HepG2 (cell line): ENCODE data around the gene MAIP1. TPM values are rescaled to one million over a fixed set of nuclear protein-coding genes. Genes with fewer than 3 reads are reported as not detected.

Experiments
- AGO1 ChIP-seq: fragments of 200-400 bp; formaldehyde crosslinking; IDR thresholded peaks from 2 replicates; pipeline ENCODE4 v1.6.1; 2017; ENCODE audit warnings: mild to moderate bottlenecking, low read depth, low read length, moderate library complexity; ENCODE audit not compliant: poor library complexity, severe bottlenecking
- EP300 ChIP-seq, 3 experiments: sonication (generic) in 1 of 3; formaldehyde crosslinking in 1 of 3; IDR thresholded peaks; 2 replicates each; pipeline versions ENCODE4 v1.5.1 to v1.6.1; 2011 to 2020; ENCODE audit warnings: low read depth in 2 of 3, low read length in 2 of 3, borderline replicate concordance in 1 of 3, improper control_type of control experiment in 1 of 3, mild to moderate bottlenecking in 1 of 3, missing genetic modification reagents in 1 of 3, moderate library complexity in 1 of 3
- GPN1 ChIP-seq: sonication (generic); formaldehyde crosslinking; IDR thresholded peaks from 2 replicates; pipeline ENCODE4 v1.5.1; 2020; ENCODE audit warnings: missing genetic modification reagents, borderline replicate concordance
- HOXA9 ChIP-seq: sonication (generic); formaldehyde crosslinking; IDR thresholded peaks from 2 replicates; pipeline ENCODE4 v1.8.1; 2022; ENCODE audit warnings: missing genetic modification reagents, mild to moderate bottlenecking, moderate library complexity, borderline replicate concordance
- SMAD1 ChIP-seq: sonication (generic); formaldehyde crosslinking; IDR thresholded peaks from 2 replicates; pipeline ENCODE4 v1.4.0; 2020; ENCODE audit warnings: missing genetic modification reagents, low read depth, mild to moderate bottlenecking, borderline replicate concordance
- TBP ChIP-seq: sonication (generic); formaldehyde crosslinking; IDR thresholded peaks from 2 replicates; pipeline ENCODE4 v1.5.0; 2020; ENCODE audit warnings: missing genetic modification reagents
- ZNF20 ChIP-seq: sonication (generic); formaldehyde crosslinking; IDR thresholded peaks from 2 replicates; pipeline ENCODE4 v1.4.0; 2020; ENCODE audit warnings: mild to moderate bottlenecking, moderate library complexity, missing genetic modification reagents
- ZNF24 ChIP-seq: fragments of 450-650 bp; IDR thresholded peaks from 2 replicates; pipeline ENCODE4 v1.6.1; 2017; ENCODE audit warnings: antibody characterized with exemption, mild to moderate bottlenecking
- ZNF772 ChIP-seq: sonication (generic); formaldehyde crosslinking; IDR thresholded peaks from 2 replicates; pipeline ENCODE4 v1.5.0; 2020; ENCODE audit warnings: mild to moderate bottlenecking, missing genetic modification reagents
- ZNF839 ChIP-seq: sonication (generic); formaldehyde crosslinking; IDR thresholded peaks from 2 replicates; pipeline ENCODE4 v1.4.0; 2020; ENCODE audit warnings: missing genetic modification reagents, mild to moderate bottlenecking, borderline replicate concordance
- ZSCAN21 ChIP-seq: sonication (generic); formaldehyde crosslinking; IDR thresholded peaks from 2 replicates; pipeline ENCODE4 v1.8.0; 2022; ENCODE audit warnings: mild to moderate bottlenecking, missing genetic modification reagents, moderate library complexity, borderline replicate concordance
- ZSCAN22 ChIP-seq: sonication (generic); formaldehyde crosslinking; IDR thresholded peaks from 2 replicates; pipeline ENCODE4 v1.4.0; 2020; ENCODE audit warnings: mild to moderate bottlenecking, missing genetic modification reagents
- polyA plus RNA-seq, 8 experiments: library from polyadenylated mRNA; depleted of rRNA in 3 of 8; stranded (reverse) in 7 of 8; unstranded in 1 of 8; fragments of >200 nt; fragmentation: Illumina TruSeq in 4 of 8; extraction: Trizol in 4 of 8; gene quantifications; 2 replicates each; pipeline versions ENCODE4 v1.2.1 to v1.2.3, GENCODE V29; 2011 to 2016; ENCODE audit warnings: low read depth in 4 of 8, missing spikeins in 1 of 8, mixed read lengths in 1 of 8; ENCODE audit not compliant: insufficient read depth in 1 of 8
- total RNA-seq, 5 experiments: library from RNA; depleted of rRNA; stranded (reverse); fragments of >200 nt; fragmentation: Illumina TruSeq; extraction: Trizol; gene quantifications; 2 replicates each; pipeline ENCODE4 v1.2.3, GENCODE V29; 2016; ENCODE audit warnings: low read depth in 1 of 5
- TF ChIP-seq, protein P1 (sequence below): sonication (generic); formaldehyde crosslinking; IDR thresholded peaks from 2 replicates; pipeline ENCODE4 v1.5.0; 2020; ENCODE audit warnings: mild to moderate bottlenecking, missing genetic modification reagents, borderline replicate concordance
- TF ChIP-seq, protein P2 (sequence below), 2 experiments: sonication (generic) in 1 of 2; formaldehyde crosslinking in 1 of 2; IDR thresholded peaks; 2 replicates each; pipeline versions ENCODE4 v1.6.1 to v1.9.0; 2014 to 2022; ENCODE audit warnings: antibody characterized with exemption in 1 of 2, borderline replicate concordance in 1 of 2, inconsistent platforms in 1 of 2, low read depth in 1 of 2, missing genetic modification reagents in 1 of 2
- TF ChIP-seq, protein P3 (sequence below): sonication (generic); formaldehyde crosslinking; IDR thresholded peaks from 2 replicates; pipeline ENCODE4 v1.4.0; 2020; ENCODE audit warnings: low read depth, mild to moderate bottlenecking, missing genetic modification reagents
- TF ChIP-seq, protein P4 (sequence below): sonication (generic); formaldehyde crosslinking; conservative IDR thresholded peaks from 2 replicates; pipeline ENCODE4 v1.8.0; 2022; ENCODE audit warnings: low read depth, missing genetic modification reagents

The MAIP1 gene
- total and polyA plus RNA-seq, 2 of the 13 experiments (the other 11 are each of a cell fraction or from before 2014, with no cell fraction given): 22.3 to 72.9 TPM

DNA sequence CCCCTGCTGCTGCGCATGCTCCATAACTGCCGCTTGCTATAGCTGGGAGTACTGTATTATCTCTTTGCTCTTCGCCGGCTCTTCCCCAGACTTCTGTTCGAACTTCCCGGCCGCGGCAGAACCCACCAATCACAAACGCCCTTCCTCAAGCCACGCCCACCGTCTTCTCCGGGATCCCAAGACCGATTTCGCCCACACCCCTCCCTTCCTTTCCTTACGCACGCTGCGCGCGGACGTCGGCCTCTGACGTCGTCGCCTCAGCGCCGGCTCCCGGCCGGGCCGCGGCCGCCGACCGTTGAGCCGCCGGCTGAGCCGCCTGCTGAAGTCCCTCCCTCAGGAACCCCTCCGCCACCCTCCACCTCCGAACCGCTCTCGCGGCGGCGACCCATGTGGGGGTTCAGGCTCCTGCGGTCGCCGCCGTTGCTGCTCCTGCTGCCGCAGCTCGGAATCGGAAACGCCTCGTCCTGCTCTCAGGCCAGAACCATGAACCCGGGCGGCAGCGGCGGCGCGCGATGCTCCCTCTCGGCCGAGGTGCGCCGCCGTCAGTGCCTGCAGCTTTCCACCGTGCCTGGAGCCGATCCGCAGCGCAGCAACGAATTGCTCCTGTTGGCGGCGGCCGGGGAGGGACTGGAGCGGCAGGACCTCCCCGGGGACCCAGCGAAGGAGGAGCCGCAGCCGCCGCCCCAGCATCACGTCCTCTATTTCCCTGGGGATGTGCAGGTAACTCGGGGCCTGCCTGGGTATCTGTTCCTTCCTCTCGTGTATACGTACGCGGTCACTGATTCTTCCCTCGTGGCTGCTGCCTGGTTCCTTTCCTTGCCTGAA lies 44.1 kb upstream of the MAIP1 start, which contains the start of gene C2orf69 (continued):
- TF ChIP-seq SMAD1 (peak; percentile 94), ZNF839 (CRISPR knock-in tag) (peak; percentile 91; the same call in 1 of the 2 replicates), HOXA9 (CRISPR knock-in tag) (no peak), GPN1 (CRISPR knock-in tag) (no peak), ZSCAN21 (CRISPR knock-in tag) (peak; percentile 90), ZSCAN22 (CRISPR knock-in tag) (peak; percentile 58; the same call in 1 of the 2 replicates), ZNF24 (no peak), AGO1 (peak; percentile 64), EP300 (IDR thresholded peaks at IDR 0.05; ENCODE audit: low read depth in 2 of 2, low read length in 2 of 2) (no peak; a peak in 1 of 4 replicates), EP300 (CRISPR knock-in tag; IDR thresholded peaks at IDR 0.05; ENCODE audit: borderline replicate concordance) (no peak), ZNF772 (CRISPR knock-in tag) (peak; percentile 89), TBP (CRISPR knock-in tag) (no peak), ZNF20 (CRISPR knock-in tag) (no peak)
- TF ChIP-seq, protein P1, sequence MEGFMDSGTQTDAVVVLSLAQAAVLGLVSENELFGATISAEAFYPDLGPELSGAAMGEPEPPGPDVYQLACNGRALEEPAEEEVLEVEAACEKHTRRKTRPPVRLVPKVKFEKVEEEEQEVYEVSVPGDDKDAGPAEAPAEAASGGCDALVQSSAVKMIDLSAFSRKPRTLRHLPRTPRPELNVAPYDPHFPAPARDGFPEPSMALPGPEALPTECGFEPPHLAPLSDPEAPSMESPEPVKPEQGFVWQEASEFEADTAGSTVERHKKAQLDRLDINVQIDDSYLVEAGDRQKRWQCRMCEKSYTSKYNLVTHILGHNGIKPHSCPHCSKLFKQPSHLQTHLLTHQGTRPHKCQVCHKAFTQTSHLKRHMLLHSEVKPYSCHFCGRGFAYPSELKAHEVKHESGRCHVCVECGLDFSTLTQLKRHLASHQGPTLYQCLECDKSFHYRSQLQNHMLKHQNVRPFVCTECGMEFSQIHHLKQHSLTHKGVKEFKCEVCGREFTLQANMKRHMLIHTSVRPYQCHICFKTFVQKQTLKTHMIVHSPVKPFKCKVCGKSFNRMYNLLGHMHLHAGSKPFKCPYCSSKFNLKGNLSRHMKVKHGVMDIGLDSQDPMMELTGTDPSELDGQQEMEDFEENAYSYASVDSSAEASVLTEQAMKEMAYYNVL (CRISPR knock-in tag): peak; percentile 93
- TF ChIP-seq, protein P2, sequence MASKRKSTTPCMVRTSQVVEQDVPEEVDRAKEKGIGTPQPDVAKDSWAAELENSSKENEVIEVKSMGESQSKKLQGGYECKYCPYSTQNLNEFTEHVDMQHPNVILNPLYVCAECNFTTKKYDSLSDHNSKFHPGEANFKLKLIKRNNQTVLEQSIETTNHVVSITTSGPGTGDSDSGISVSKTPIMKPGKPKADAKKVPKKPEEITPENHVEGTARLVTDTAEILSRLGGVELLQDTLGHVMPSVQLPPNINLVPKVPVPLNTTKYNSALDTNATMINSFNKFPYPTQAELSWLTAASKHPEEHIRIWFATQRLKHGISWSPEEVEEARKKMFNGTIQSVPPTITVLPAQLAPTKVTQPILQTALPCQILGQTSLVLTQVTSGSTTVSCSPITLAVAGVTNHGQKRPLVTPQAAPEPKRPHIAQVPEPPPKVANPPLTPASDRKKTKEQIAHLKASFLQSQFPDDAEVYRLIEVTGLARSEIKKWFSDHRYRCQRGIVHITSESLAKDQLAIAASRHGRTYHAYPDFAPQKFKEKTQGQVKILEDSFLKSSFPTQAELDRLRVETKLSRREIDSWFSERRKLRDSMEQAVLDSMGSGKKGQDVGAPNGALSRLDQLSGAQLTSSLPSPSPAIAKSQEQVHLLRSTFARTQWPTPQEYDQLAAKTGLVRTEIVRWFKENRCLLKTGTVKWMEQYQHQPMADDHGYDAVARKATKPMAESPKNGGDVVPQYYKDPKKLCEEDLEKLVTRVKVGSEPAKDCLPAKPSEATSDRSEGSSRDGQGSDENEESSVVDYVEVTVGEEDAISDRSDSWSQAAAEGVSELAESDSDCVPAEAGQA (IDR thresholded peaks at IDR 0.05; ENCODE audit: low read depth): peak; percentile 79
- TF ChIP-seq, protein P2 (CRISPR knock-in tag; IDR thresholded peaks at IDR 0.05; ENCODE audit: borderline replicate concordance): no peak; the same call in 1 of the 2 replicates
- TF ChIP-seq, protein P3, sequence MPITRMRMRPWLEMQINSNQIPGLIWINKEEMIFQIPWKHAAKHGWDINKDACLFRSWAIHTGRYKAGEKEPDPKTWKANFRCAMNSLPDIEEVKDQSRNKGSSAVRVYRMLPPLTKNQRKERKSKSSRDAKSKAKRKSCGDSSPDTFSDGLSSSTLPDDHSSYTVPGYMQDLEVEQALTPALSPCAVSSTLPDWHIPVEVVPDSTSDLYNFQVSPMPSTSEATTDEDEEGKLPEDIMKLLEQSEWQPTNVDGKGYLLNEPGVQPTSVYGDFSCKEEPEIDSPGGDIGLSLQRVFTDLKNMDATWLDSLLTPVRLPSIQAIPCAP (CRISPR knock-in tag): no peak
- TF ChIP-seq, protein P4, sequence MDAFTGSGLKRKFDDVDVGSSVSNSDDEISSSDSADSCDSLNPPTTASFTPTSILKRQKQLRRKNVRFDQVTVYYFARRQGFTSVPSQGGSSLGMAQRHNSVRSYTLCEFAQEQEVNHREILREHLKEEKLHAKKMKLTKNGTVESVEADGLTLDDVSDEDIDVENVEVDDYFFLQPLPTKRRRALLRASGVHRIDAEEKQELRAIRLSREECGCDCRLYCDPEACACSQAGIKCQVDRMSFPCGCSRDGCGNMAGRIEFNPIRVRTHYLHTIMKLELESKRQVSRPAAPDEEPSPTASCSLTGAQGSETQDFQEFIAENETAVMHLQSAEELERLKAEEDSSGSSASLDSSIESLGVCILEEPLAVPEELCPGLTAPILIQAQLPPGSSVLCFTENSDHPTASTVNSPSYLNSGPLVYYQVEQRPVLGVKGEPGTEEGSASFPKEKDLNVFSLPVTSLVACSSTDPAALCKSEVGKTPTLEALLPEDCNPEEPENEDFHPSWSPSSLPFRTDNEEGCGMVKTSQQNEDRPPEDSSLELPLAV (CRISPR knock-in tag): no peak; the same call in 1 of the 2 replicates
